Measurements from ENCODE around the gene CDH8.

DNA sequence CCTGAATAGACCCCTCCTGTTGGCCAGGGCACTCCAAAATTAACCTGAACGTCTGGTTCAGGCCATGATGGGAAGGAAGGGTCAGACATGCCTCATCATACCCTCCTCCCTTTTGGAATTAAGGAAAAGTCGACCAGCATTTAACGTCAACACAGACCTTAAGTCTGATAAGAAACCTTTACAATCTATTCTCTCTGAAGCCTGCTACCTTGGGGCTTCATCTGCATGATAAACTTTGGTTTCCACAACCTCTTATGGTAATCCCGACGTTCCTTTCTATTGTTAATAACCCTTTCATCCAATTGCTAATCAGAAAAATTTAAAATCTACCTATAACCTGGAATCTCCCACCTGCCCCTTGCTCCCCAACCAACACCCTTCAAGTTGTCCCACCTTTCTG is 358.5 kb downstream of the CDH8 start:
- TF ChIP-seq CTCF (IDR thresholded peaks at IDR 0.05) = no peak
- TF ChIP-seq POLR2A (IDR thresholded peaks at IDR 0.05) = no peak
